ENCODE results near the gene PPP1R1B.

GRCh38 chr17:39608142-39608981 is 18.4 kb upstream of the PPP1R1B start:
- TF ChIP-seq CTCF (IDR thresholded peaks at IDR 0.05; ENCODE audit: poor library complexity, severe bottlenecking) (no peak), EZH2 (IDR thresholded peaks at IDR 0.05; ENCODE audit: borderline replicate concordance, insufficient read depth, low read length, poor library complexity, severe bottlenecking) (peak; percentile 9), SMC3 (conservative IDR thresholded peaks at IDR 0.05; ENCODE audit: poor library complexity) (no peak)
